NCI-H2171 treated with DMSO at 0.1 percent for 48 hours (cell line): Measurements from ENCODE around the gene PRKCH.
A peak's percentile ranks its signal among the peaks of the same experiment; 100 is the strongest.

Experiments used
- DNase-seq: peaks from one replicate; lab custom pipeline; 2025; lab: John Stamatoyannopoulos, UW

PRKCH gene

GRCh38 chr14:61476105-61476753 lies 154.8 kb downstream of the PRKCH start:
- DNase-seq, result no peak

GRCh38 chr14:61476754-61477410 lies 155.5 kb downstream of the PRKCH start:
- no peak for DNase-seq

- no peak for DNase-seq
Measured at GRCh38 chr14:61477712-61478462, 156.5 kb downstream of the PRKCH start.

GRCh38 chr14:61478971-61479473 lies 157.6 kb downstream of the PRKCH start:
- DNase-seq, result peak; percentile 54

GRCh38 chr14:61479746-61480502 lies 158.5 kb downstream of the PRKCH start:
- no peak for DNase-seq

GRCh38 chr14:61480704-61481285 lies 159.4 kb downstream of the PRKCH start:
- DNase-seq, result no peak

- DNase-seq, result no peak
Measured at GRCh38 chr14:61481701-61482100, 160.3 kb downstream of the PRKCH start.

GRCh38 chr14:61482348-61483206 lies 161.2 kb downstream of the PRKCH start:
- DNase-seq, result no peak

GRCh38 chr14:61483476-61483875 lies 162.1 kb downstream of the PRKCH start:
- DNase-seq, result no peak

- no peak for DNase-seq
Measured at GRCh38 chr14:61484031-61484430, 162.7 kb downstream of the PRKCH start.

GRCh38 chr14:61484826-61485584 lies 163.6 kb downstream of the PRKCH start:
- DNase-seq, result no peak

GRCh38 chr14:61485661-61486060 lies 164.3 kb downstream of the PRKCH start:
- DNase-seq, result no peak

- DNase-seq, result no peak
Measured at GRCh38 chr14:61486930-61487495, 165.6 kb downstream of the PRKCH start.

GRCh38 chr14:61488417-61489401 lies 167.3 kb downstream of the PRKCH start:
- no peak for DNase-seq

GRCh38 chr14:61489512-61489911 lies 168.1 kb downstream of the PRKCH start:
- no peak for DNase-seq

- no peak for DNase-seq
Measured at GRCh38 chr14:61489932-61490331, 168.6 kb downstream of the PRKCH start.

GRCh38 chr14:61491224-61491623 lies 169.8 kb downstream of the PRKCH start:
- DNase-seq, result no peak

GRCh38 chr14:61491876-61492434 lies 170.6 kb downstream of the PRKCH start:
- DNase-seq, result no peak
